GM23338 (cell line): Measurements from ENCODE around the gene MAP1LC3C. TPM values are rescaled to one million over a fixed set of nuclear protein-coding genes. Genes with fewer than 3 reads are reported as not detected.
A peak's percentile ranks its signal among the peaks of the same experiment; 100 is the strongest.

Experiments
- ATAC-seq: fragments of 200-7000 bp; cut with Tn5 transposase; 3 replicates; pipeline ENCODE4 v1.9.1; 2020
- DNase-seq: peaks from one replicate; pipeline ENCODE4 v3.0.0-alpha.2; 2015; ENCODE audit warnings: low spot score
- H2AFZ ChIP-seq: fragments of 200-600 bp; sonication (generic); 2 replicates; pipeline ENCODE4 v1.8.0; 2016; ENCODE audit warnings: antibody characterized with exemption, mild to moderate bottlenecking, moderate library complexity
- H3F3A ChIP-seq: fragments of 200-600 bp; sonication (generic); replicated peaks from 2 replicates; pipeline ENCODE4 v1.8.0; 2017; ENCODE audit warnings: antibody characterized with exemption, mixed run types, low read depth
- H3K27ac ChIP-seq: fragments of 200-600 bp; sonication (generic); 2 replicates; pipeline ENCODE4 v1.6.1; 2016; ENCODE audit warnings: low read depth
- H3K27me3 ChIP-seq: fragments of 200-600 bp; sonication (generic); 2 replicates; pipeline ENCODE4 v1.8.0; 2016; ENCODE audit warnings: mild to moderate bottlenecking, mixed run types, moderate library complexity; ENCODE audit not compliant: insufficient read depth
- H3K36me3 ChIP-seq: fragments of 200-600 bp; sonication (generic); 2 replicates; pipeline ENCODE4 v1.8.0; 2016; ENCODE audit warnings: mild to moderate bottlenecking; ENCODE audit not compliant: insufficient read depth
- H3K4me1 ChIP-seq: fragments of 200-600 bp; sonication (generic); 2 replicates; pipeline ENCODE4 v1.8.0; 2016; ENCODE audit warnings: mild to moderate bottlenecking, moderate library complexity; ENCODE audit not compliant: insufficient read depth
- H3K4me2 ChIP-seq: fragments of 200-600 bp; sonication (generic); 2 replicates; pipeline ENCODE4 v1.7.1; 2017; ENCODE audit warnings: mixed run types
- H3K4me3 ChIP-seq: fragments of 200-600 bp; sonication (generic); 2 replicates; pipeline ENCODE4 v1.6.1; 2016; ENCODE audit warnings: mixed run types
- H3K79me2 ChIP-seq: fragments of 200-600 bp; sonication (generic); replicated peaks from 2 replicates; pipeline ENCODE4 v1.8.0; 2017; ENCODE audit warnings: mild to moderate bottlenecking; ENCODE audit not compliant: insufficient read depth
- H3K9me2 ChIP-seq: fragments of 200-600 bp; sonication (generic); 2 replicates; pipeline ENCODE4 v1.8.0; 2017; ENCODE audit not compliant: insufficient read depth
- H4K20me1 ChIP-seq: fragments of 200-600 bp; sonication (generic); replicated peaks from 2 replicates; pipeline ENCODE4 v1.8.0; 2017; ENCODE audit warnings: mild to moderate bottlenecking; ENCODE audit not compliant: insufficient read depth
- H3K27ac Mint-ChIP-seq: 2 replicates; pipeline ENCODE4 v1.8.0; 2020; ENCODE audit warnings: inconsistent platforms, mild to moderate bottlenecking, moderate library complexity, mixed read lengths
- H3K27me3 Mint-ChIP-seq: 3 replicates; pipeline ENCODE4 v1.8.0; 2022; ENCODE audit warnings: low read depth, mild to moderate bottlenecking, moderate library complexity, mixed read lengths, inconsistent platforms; ENCODE audit not compliant: insufficient read depth, poor library complexity
- H3K36me3 Mint-ChIP-seq: 3 replicates; pipeline ENCODE4 v1.8.0; 2021; ENCODE audit warnings: low read depth, mild to moderate bottlenecking, inconsistent platforms, moderate library complexity, mixed read lengths
- H3K4me1 Mint-ChIP-seq: 3 replicates; pipeline ENCODE4 v1.8.0; 2020; ENCODE audit warnings: mild to moderate bottlenecking, inconsistent platforms, mixed read lengths
- H3K4me3 Mint-ChIP-seq: 3 replicates; pipeline ENCODE4 v1.8.0; 2021; ENCODE audit warnings: moderate library complexity, mild to moderate bottlenecking, inconsistent platforms, mixed read lengths
- H3K9me3 Mint-ChIP-seq: 3 replicates; pipeline ENCODE4 v1.8.0; 2020; ENCODE audit warnings: moderate library complexity, mild to moderate bottlenecking, inconsistent platforms, mixed read lengths
- CTCF ChIP-seq, 2 experiments: fragments of 200-600 bp in 1 of 2; sonication (generic) in 1 of 2; conservative IDR thresholded peaks; 2 replicates each; pipeline versions ENCODE4 v1.5.1 to v1.6.1; 2016 to 2017; ENCODE audit warnings: antibody characterized with exemption in 2 of 2, low read depth in 2 of 2, mild to moderate bottlenecking in 2 of 2, moderate library complexity in 1 of 2
- EZH2phosphoT487 ChIP-seq: fragments of 200-600 bp; sonication (generic); IDR thresholded peaks from one replicate; pipeline ENCODE4 v1.8.1; 2018; ENCODE audit warnings: antibody characterized with exemption; ENCODE audit not compliant: unreplicated experiment
- ZNF462 ChIP-seq: fragments of 250-450 bp; sonication (Bioruptor Pico); IDR thresholded peaks from 2 replicates; pipeline ENCODE4 v1.5.0; 2020; ENCODE audit warnings: mild to moderate bottlenecking, moderate library complexity
- polyA plus RNA-seq: library from polyadenylated mRNA; unstranded; fragments of >200 nt; fragmentation: Nextera tagmentation; extraction: Ambion mirVana; gene quantifications from 2 replicates; pipeline ENCODE4 v1.2.1, GENCODE V29; 2016
- total RNA-seq: library from RNA; depleted of rRNA; stranded (reverse); fragments of >200 nt; shearing (Covaris generic); gene quantifications from 2 replicates; pipeline ENCODE4 v1.2.3, GENCODE V29; 2014

Gene MAP1LC3C
- total and polyA plus RNA-seq, 2 experiments from 2014 or later: 1.1 to 1.2 TPM

GRCh38 chr1:241962153-241962552 lies 36.7 kb downstream of the MAP1LC3C start (continued):
- TF ChIP-seq ZNF462 (CRISPR knock-in tag) (no peak), CTCF (conservative IDR thresholded peaks at IDR 0.05; ENCODE audit: low read depth in 2 of 2) (no peak), EZH2phosphoT487 (no peak)

GRCh38 chr1:241957692-241958494 lies 41.0 kb downstream of the MAP1LC3C start, which contains the start of gene BECN2:
TSS of gene BECN2 (plus strand) at chr1:241957767. CDS start at chr1:241957767, 0 bp downstream.
- Histone ChIP-seq H3K9me2 (no peaks in the 10 kb centered on the region; the same call in 1 of the 2 replicates), H3F3A (no peaks in the 10 kb centered on the region), H3K27me3 (no peaks in the 10 kb centered on the region), H3K36me3 (no peaks in the 10 kb centered on the region), H4K20me1 (no peaks in the 10 kb centered on the region), H3K27ac (no peak within 1 kb of the TSS), H3K79me2 (no peaks in the 10 kb centered on the region), H3K4me1 (no peaks in the 10 kb centered on the region), H3K4me2 (no peak within 1 kb of the TSS), H2AFZ (peak within 1 kb of the TSS; percentile 47; the same call in 1 of the 2 replicates), H3K4me3 (no peak within 1 kb of the TSS)
- DNase-seq: no peak
- no peak within 1 kb of the TSS for H3K27ac Mint-ChIP-seq
- H3K27me3 Mint-ChIP-seq: peaks cover 6% of the 10 kb centered on the region
- no peak within 1 kb of the TSS for H3K4me3 Mint-ChIP-seq
- no peaks in the 10 kb centered on the region for H3K4me1 Mint-ChIP-seq
- no peaks in the 10 kb centered on the region for H3K36me3 Mint-ChIP-seq
- peak; percentile 39; the same call in 1 of the 3 replicates for ATAC-seq
- H3K9me3 Mint-ChIP-seq: 0 out of 3 replicates have a peak, but pooled peaks cover 2% of the 10 kb centered on the region
- TF ChIP-seq CTCF (conservative IDR thresholded peaks at IDR 0.05; ENCODE audit: low read depth in 2 of 2): 0 out of 4 replicates have a peak, but pooled peaks of 1 of the 2 experiments have one; percentile 5
